ENCODE data around the gene PHF21B.

PHF21B gene

GRCh38 chr22:44943701-44944324 is 66.0 kb downstream of the PHF21B start:
- Histone ChIP-seq H3K36me3 (ENCODE audit: control insufficient read depth, insufficient read depth, low read length) (no peaks in the 10 kb centered on the region), H3K4me3 (ENCODE audit: low read depth, low read length) (no peak overlapping the region), H3K4me1 (ENCODE audit: control insufficient read depth, insufficient read depth, low read length) (peaks cover 31% of the 10 kb centered on the region), H3K9ac (ENCODE audit: low read depth, low read length) (no peak overlapping the region), H3K27me3 (ENCODE audit: control insufficient read depth, insufficient read depth, low read length) (no peaks in the 10 kb centered on the region), H3K9me3 (ENCODE audit: control insufficient read depth, insufficient read depth, low read length) (no peaks in the 10 kb centered on the region), H3K27ac (ENCODE audit: low read depth, low read length) (no peak overlapping the region)

- Histone ChIP-seq H3K27ac (ENCODE audit: low read depth, low read length) (no peak overlapping the region), H3K36me3 (ENCODE audit: control insufficient read depth, insufficient read depth, low read length) (no peaks in the 10 kb centered on the region), H3K9ac (ENCODE audit: low read depth, low read length) (no peak overlapping the region), H3K4me3 (ENCODE audit: low read depth, low read length) (no peak overlapping the region), H3K27me3 (ENCODE audit: control insufficient read depth, insufficient read depth, low read length) (no peaks in the 10 kb centered on the region), H3K9me3 (ENCODE audit: control insufficient read depth, insufficient read depth, low read length) (no peaks in the 10 kb centered on the region), H3K4me1 (ENCODE audit: control insufficient read depth, insufficient read depth, low read length) (peaks cover 31% of the 10 kb centered on the region)
Measured at GRCh38 chr22:44942979-44943700, 66.7 kb downstream of the PHF21B start.

- H3K27me3 ChIP-seq (ENCODE audit: control insufficient read depth, insufficient read depth, low read length): no peaks in the 10 kb centered on the region
- H3K9me3 ChIP-seq (ENCODE audit: control insufficient read depth, insufficient read depth, low read length): no peaks in the 10 kb centered on the region
- no peaks in the 10 kb centered on the region for H3K36me3 ChIP-seq (ENCODE audit: control insufficient read depth, insufficient read depth, low read length)
- no peak overlapping the region for H3K27ac ChIP-seq (ENCODE audit: low read depth, low read length)
- no peak overlapping the region for H3K4me3 ChIP-seq (ENCODE audit: low read depth, low read length)
- H3K9ac ChIP-seq (ENCODE audit: low read depth, low read length): no peak overlapping the region
- peaks cover 31% of the 10 kb centered on the region for H3K4me1 ChIP-seq (ENCODE audit: control insufficient read depth, insufficient read depth, low read length)
Measured at GRCh38 chr22:44942056-44942455, 67.7 kb downstream of the PHF21B start.

- no peaks in the 10 kb centered on the region for H3K36me3 ChIP-seq (ENCODE audit: control insufficient read depth, insufficient read depth, low read length)
- H3K9ac ChIP-seq (ENCODE audit: low read depth, low read length): no peak overlapping the region
- no peaks in the 10 kb centered on the region for H3K27me3 ChIP-seq (ENCODE audit: control insufficient read depth, insufficient read depth, low read length)
- no peak overlapping the region for H3K27ac ChIP-seq (ENCODE audit: low read depth, low read length)
- no peaks in the 10 kb centered on the region for H3K9me3 ChIP-seq (ENCODE audit: control insufficient read depth, insufficient read depth, low read length)
- peaks cover 31% of the 10 kb centered on the region for H3K4me1 ChIP-seq (ENCODE audit: control insufficient read depth, insufficient read depth, low read length)
- no peak overlapping the region for H3K4me3 ChIP-seq (ENCODE audit: low read depth, low read length)
Measured at GRCh38 chr22:44941207-44941606, 68.6 kb downstream of the PHF21B start.

- no peak overlapping the region for H3K4me3 ChIP-seq (ENCODE audit: low read depth, low read length)
- no peaks in the 10 kb centered on the region for H3K36me3 ChIP-seq (ENCODE audit: control insufficient read depth, insufficient read depth, low read length)
- H3K4me1 ChIP-seq (ENCODE audit: control insufficient read depth, insufficient read depth, low read length): peaks cover 26% of the 10 kb centered on the region
- H3K9ac ChIP-seq (ENCODE audit: low read depth, low read length): no peak overlapping the region
- H3K27ac ChIP-seq (ENCODE audit: low read depth, low read length): no peak overlapping the region
- H3K27me3 ChIP-seq (ENCODE audit: control insufficient read depth, insufficient read depth, low read length): no peaks in the 10 kb centered on the region
- H3K9me3 ChIP-seq (ENCODE audit: control insufficient read depth, insufficient read depth, low read length): no peaks in the 10 kb centered on the region
Measured at GRCh38 chr22:44940130-44940529, 69.7 kb downstream of the PHF21B start.

GRCh38 chr22:44939451-44939850 is 70.4 kb downstream of the PHF21B start:
- Histone ChIP-seq H3K4me3 (ENCODE audit: low read depth, low read length) (no peak overlapping the region), H3K36me3 (ENCODE audit: control insufficient read depth, insufficient read depth, low read length) (no peaks in the 10 kb centered on the region), H3K4me1 (ENCODE audit: control insufficient read depth, insufficient read depth, low read length) (peaks cover 21% of the 10 kb centered on the region), H3K27ac (ENCODE audit: low read depth, low read length) (no peak overlapping the region), H3K9ac (ENCODE audit: low read depth, low read length) (no peak overlapping the region), H3K9me3 (ENCODE audit: control insufficient read depth, insufficient read depth, low read length) (no peaks in the 10 kb centered on the region), H3K27me3 (ENCODE audit: control insufficient read depth, insufficient read depth, low read length) (no peaks in the 10 kb centered on the region)

GRCh38 chr22:44938886-44939285 is 70.9 kb downstream of the PHF21B start:
- peaks cover 21% of the 10 kb centered on the region for H3K4me1 ChIP-seq (ENCODE audit: control insufficient read depth, insufficient read depth, low read length)
- H3K27me3 ChIP-seq (ENCODE audit: control insufficient read depth, insufficient read depth, low read length): no peaks in the 10 kb centered on the region

GRCh38 chr22:44937216-44937615 is 72.6 kb downstream of the PHF21B start:
- H3K4me3 ChIP-seq (ENCODE audit: low read depth, low read length): no peak overlapping the region
- no peaks in the 10 kb centered on the region; the same call in 1 of the 2 replicates for H3K36me3 ChIP-seq (ENCODE audit: control insufficient read depth, insufficient read depth, low read length)
- no peaks in the 10 kb centered on the region for H3K27me3 ChIP-seq (ENCODE audit: control insufficient read depth, insufficient read depth, low read length)
- H3K4me1 ChIP-seq (ENCODE audit: control insufficient read depth, insufficient read depth, low read length): peaks cover 21% of the 10 kb centered on the region
- H3K9me3 ChIP-seq (ENCODE audit: control insufficient read depth, insufficient read depth, low read length): no peaks in the 10 kb centered on the region
- no peak overlapping the region for H3K27ac ChIP-seq (ENCODE audit: low read depth, low read length)
- H3K9ac ChIP-seq (ENCODE audit: low read depth, low read length): no peak overlapping the region

More at GRCh38 chr22:44938886-44939285, 70.9 kb downstream of the PHF21B start:
- no peak overlapping the region for H3K9ac ChIP-seq (ENCODE audit: low read depth, low read length)
- H3K4me3 ChIP-seq (ENCODE audit: low read depth, low read length): no peak overlapping the region
- H3K9me3 ChIP-seq (ENCODE audit: control insufficient read depth, insufficient read depth, low read length): no peaks in the 10 kb centered on the region
- H3K36me3 ChIP-seq (ENCODE audit: control insufficient read depth, insufficient read depth, low read length): no peaks in the 10 kb centered on the region
- no peak overlapping the region for H3K27ac ChIP-seq (ENCODE audit: low read depth, low read length)

- no peak overlapping the region for H3K27ac ChIP-seq (ENCODE audit: low read depth, low read length)
- H3K9me3 ChIP-seq (ENCODE audit: control insufficient read depth, insufficient read depth, low read length): no peaks in the 10 kb centered on the region
- no peak overlapping the region for H3K9ac ChIP-seq (ENCODE audit: low read depth, low read length)
- no peaks in the 10 kb centered on the region for H3K27me3 ChIP-seq (ENCODE audit: control insufficient read depth, insufficient read depth, low read length)
- no peak overlapping the region for H3K4me3 ChIP-seq (ENCODE audit: low read depth, low read length)
- H3K4me1 ChIP-seq (ENCODE audit: control insufficient read depth, insufficient read depth, low read length): peaks cover 17% of the 10 kb centered on the region
- no peaks in the 10 kb centered on the region; the same call in 1 of the 2 replicates for H3K36me3 ChIP-seq (ENCODE audit: control insufficient read depth, insufficient read depth, low read length)
Measured at GRCh38 chr22:44936201-44936600, 73.6 kb downstream of the PHF21B start.

- Histone ChIP-seq H3K4me1 (ENCODE audit: control insufficient read depth, insufficient read depth, low read length) (peaks cover 13% of the 10 kb centered on the region), H3K36me3 (ENCODE audit: control insufficient read depth, insufficient read depth, low read length) (no peaks in the 10 kb centered on the region; the same call in 1 of the 2 replicates), H3K4me3 (ENCODE audit: low read depth, low read length) (no peak overlapping the region), H3K27ac (ENCODE audit: low read depth, low read length) (no peak overlapping the region), H3K27me3 (ENCODE audit: control insufficient read depth, insufficient read depth, low read length) (no peaks in the 10 kb centered on the region), H3K9ac (ENCODE audit: low read depth, low read length) (no peak overlapping the region), H3K9me3 (ENCODE audit: control insufficient read depth, insufficient read depth, low read length) (no peaks in the 10 kb centered on the region)
Measured at GRCh38 chr22:44935724-44936123, 74.1 kb downstream of the PHF21B start.

GRCh38 chr22:44934454-44934735 is 75.4 kb downstream of the PHF21B start:
- H3K9ac ChIP-seq (ENCODE audit: low read depth, low read length): no peak overlapping the region
- H3K9me3 ChIP-seq (ENCODE audit: control insufficient read depth, insufficient read depth, low read length): no peaks in the 10 kb centered on the region
- no peaks in the 10 kb centered on the region; the same call in 1 of the 2 replicates for H3K36me3 ChIP-seq (ENCODE audit: control insufficient read depth, insufficient read depth, low read length)
- no peaks in the 10 kb centered on the region for H3K27me3 ChIP-seq (ENCODE audit: control insufficient read depth, insufficient read depth, low read length)
- H3K4me1 ChIP-seq (ENCODE audit: control insufficient read depth, insufficient read depth, low read length): no peaks in the 10 kb centered on the region
- no peak overlapping the region for H3K27ac ChIP-seq (ENCODE audit: low read depth, low read length)
- no peak overlapping the region for H3K4me3 ChIP-seq (ENCODE audit: low read depth, low read length)
